Non-pigmented ciliary epithelial cell (primary cell): ENCODE results near the gene OAS1.
"Not testable (repeated sequence)": the region's sequence is repeated elsewhere in the genome, so short reads cannot be mapped to it uniquely, and the experiment has no call there.

Source experiments
- DNase-seq: peaks from one replicate; pipeline ENCODE4 v3.0.0-alpha.2; 2010; ENCODE audit warnings: low read depth

The OAS1 gene

DNA sequence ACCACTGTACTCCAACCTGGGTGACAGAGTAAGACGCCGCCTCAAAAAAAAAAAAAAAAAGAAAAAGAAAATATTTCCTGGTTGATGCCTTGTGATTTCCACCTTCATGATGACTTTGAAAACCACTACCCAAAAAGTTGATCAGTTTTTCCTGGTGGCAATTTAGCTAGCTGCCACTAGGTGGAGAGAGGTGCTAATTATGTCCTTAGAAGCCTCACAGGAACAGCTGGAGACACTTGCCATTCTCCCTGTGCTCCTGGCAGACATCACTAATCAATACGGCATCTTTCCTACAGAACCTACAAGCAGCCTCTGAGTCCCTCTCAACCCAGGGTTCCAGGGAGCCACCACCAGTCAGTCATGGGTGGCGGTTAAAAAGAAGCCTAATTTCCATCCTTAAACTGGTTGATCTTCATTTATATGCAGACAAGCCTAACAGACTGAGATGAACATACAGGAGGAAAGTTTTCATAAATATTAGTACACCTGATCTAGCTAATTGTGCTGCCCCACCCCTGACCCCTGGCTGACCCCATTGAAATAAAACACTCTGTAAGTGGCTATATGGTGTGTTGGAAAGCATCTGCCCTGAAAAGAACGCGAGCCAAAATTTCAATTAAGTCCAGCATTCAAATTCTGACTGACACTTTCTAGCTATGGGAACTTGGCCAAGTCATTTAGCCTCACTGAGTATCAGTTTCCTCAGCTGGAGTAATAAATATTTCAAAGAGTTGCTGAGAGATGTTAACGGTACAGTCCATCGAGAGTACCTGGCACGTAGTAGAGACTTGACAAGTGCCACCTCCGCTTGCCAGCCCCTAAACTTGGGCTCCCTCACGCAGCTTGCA is 6.2 kb upstream of the OAS1 start:
- no peak for DNase-seq

DNA sequence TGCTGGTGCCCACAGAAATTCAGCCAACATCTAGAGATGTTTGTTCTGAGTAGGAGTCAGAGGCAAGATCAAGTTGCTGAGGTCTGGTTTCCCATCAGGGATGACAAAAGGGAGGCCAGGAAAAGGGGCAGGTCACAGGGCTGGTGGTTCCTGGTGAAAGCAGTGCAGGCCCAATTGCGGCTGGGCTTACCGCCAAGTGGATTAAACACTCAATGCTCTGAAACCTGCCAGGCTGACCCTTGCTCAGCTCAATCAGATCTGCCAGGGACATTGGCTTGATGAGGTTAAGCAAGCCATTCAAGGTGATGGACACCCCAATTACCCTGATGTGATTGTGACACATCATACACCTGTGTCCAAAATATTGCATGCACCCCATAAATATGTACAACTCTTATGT is 5.5 kb upstream of the OAS1 start:
- DNase-seq: no peak

DNA sequence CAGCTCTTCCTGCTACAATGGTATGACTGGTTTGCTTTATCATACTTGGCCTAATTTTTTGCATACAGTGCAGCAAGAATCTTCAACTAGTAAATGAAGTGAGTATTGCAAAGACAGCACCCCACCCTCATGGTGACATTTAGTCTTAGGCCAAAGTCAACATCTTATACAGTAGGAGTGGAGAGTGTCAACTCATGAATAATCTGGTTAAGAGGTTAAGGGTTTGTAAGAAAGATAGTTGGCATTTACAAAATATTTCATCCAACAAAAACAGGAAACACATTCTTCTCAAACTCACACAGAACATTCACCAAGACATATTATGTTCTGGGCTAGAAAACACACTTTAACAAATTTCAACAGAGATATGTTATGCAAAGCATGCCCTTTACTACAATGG is 2.2 kb upstream of the OAS1 start:
- DNase-seq: no peak

DNA sequence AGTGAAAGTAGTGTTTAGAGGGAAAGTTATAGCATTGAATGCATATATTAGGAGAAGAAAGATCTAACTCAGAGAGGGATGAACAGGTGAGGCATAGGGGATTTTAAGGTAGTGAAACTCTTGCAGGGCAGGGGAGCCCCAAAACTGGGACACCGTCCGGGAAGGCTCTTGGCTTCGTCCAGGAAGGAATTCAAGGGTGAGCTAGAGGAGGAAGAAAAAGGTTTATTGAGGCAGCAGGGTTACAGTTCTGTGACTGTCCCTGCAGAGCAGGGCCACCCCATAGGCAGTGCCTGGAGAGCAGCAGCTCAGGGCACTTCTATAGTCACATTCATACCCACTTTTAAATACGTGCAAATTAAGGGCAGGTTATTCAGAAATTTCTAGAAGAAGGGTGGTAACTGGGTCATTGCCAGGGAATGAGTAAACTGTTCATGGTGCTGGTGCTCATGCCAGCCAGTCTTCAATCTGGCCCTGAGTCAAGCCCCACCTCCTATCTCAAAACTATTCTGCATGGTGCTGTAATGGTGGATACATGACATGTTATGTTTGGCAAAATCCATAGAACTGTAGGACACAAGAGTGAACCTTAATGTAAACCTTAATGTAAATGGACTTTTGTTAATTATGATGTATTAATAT is 1.2 kb upstream of the OAS1 start:
- no peak for DNase-seq

DNA sequence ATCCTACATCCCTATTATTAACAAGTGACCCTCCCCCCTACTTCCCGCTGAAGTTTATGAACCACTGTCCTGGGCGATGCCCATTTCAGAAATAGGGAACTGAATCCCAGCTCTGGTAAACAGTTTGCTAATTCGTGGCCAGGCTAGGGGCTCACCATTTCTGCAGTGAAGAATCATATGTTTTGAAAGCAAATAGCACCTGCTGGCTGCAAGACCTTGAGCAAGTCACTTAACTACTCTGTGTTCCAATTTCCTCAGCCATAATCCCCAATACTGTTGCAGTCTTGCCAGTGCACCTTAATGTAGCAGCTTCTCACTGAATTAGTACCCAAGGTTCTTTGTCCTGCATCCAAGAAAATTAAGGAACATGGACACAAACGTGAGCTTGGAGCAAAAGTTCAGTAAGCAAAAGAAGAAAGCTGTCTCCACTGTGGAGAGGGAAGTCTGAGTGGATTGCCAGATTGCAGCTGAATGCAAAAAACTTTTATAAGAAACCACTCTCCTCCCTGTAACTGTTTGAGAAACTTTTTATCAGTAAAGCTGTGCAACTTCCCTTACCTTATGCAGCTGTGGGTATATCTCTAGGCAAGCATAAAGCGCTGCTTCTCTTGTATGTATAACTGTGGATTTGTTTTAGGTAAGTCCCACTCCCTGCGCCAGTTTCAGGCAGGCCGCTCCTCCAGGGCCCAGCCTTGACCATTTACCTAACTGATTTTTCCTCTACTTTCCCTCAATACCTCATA is 824 bp downstream of the OAS1 start:
- DNase-seq: no peak

DNA sequence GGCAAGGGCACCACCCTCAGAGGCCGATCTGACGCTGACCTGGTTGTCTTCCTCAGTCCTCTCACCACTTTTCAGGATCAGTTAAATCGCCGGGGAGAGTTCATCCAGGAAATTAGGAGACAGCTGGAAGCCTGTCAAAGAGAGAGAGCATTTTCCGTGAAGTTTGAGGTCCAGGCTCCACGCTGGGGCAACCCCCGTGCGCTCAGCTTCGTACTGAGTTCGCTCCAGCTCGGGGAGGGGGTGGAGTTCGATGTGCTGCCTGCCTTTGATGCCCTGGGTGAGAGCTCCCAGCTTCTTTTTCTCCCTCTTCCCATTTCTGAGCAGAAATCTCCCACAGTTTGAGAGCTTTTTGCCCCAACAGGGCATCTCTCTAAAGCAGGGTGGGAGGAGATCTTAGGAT is 1.8 kb downstream of the OAS1 start:
- no peak for DNase-seq

GRCh38 chr12:112909693-112910092 is 2.9 kb downstream of the OAS1 start:
- no peak for DNase-seq

- no peak for DNase-seq
These were observed 6.4 kb downstream of the OAS1 start for GRCh38 chr12:112913038-112913688.

- not testable (repeated sequence) for DNase-seq
These were observed 7.1 kb downstream of the OAS1 start for GRCh38 chr12:112913888-112914287.

DNA sequence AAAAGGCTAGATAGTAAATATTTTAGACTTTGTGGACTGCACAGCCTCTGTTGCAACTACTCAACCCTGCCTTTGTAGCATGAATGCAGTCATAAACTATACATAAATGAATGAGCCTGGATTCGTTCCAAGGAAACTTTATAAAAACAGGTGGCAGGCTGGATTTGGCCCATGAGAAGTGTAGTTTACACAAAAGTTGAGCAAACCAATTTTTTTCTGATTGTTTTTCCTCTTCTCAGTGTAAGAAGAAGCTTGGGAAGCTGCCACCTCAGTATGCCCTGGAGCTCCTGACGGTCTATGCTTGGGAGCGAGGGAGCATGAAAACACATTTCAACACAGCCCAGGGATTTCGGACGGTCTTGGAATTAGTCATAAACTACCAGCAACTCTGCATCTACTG is 9.5 kb downstream of the OAS1 start:
- DNase-seq: no peak

DNA sequence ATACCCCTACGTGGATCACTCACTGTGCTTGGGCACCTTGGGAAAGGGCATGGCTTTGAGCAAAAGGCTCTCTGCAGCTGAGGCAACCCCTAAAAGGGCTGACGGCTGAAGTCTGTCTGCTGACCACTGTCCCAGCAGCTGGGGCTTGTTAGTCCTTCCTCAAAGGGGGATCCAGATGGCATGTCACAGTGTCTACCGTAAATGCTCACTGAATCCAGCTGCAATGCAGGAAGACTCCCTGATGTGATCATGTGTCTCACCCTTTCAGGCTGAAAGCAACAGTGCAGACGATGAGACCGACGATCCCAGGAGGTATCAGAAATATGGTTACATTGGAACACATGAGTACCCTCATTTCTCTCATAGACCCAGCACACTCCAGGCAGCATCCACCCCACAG is 12.4 kb downstream of the OAS1 start:
- DNase-seq: no peak

- no peak for DNase-seq
These were observed 18.2 kb downstream of the OAS1 start for GRCh38 chr12:112924986-112925385.

GRCh38 chr12:112926416-112927033 is 19.8 kb downstream of the OAS1 start:
- not testable (repeated sequence) for DNase-seq

DNA sequence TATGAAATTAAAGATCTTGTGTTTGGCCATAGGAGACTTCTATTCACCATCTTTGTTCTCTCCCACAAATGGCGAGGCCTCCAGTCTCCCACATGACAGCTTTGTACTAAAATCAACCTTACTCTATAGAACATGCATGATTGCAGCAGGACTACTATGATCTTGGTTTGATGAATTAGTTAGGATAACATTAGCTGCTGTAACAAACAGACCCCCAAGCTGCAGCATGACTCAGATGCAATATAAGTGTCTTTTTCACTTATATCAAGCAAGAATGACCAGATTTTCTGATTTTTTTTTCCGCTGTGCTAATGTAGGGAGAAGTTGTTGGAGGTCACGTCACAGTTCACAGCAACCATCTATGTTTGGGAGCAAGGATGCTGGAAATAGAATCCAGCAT is 20.7 kb downstream of the OAS1 start:
- DNase-seq: no peak

DNA sequence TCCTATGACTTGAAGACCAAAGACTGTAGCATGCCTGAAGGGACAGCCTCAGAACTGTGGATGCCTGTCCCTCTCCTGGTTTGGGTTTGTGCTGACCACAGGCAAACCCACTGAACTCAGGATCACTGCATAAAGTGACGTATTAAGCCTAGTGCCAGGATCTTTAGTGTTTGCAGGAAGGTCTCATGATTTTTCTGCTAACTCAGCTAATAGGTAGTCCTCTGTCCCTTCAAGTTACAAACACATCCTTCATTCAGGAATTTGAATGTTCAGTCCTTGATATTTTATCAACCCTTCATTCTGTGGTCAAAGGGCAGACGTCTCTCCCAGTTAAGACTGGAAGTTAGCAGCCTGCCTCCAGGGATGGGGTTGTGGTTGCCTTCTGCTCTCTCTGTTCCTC is 21.2 kb downstream of the OAS1 start:
- DNase-seq: no peak

DNA sequence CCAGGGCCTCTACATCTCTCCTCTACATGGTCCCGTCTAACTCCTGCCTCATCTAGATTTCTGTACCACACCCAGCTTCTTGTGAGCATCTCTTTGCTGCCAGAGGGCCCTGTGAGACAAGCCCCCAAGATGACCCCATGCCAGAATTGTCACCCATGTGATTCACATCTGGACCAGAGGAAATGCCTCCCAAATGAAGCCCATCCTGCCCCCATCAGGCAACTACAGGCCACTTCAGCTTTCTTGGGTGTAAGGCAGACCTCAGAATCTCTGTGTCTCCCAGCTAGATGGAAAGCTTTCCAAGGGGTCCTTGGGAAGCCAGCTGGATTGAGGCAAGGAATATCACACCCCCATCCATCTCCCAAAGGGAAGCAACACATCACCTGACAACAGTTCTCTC is 22.2 kb downstream of the OAS1 start:
- DNase-seq: no peak

DNA sequence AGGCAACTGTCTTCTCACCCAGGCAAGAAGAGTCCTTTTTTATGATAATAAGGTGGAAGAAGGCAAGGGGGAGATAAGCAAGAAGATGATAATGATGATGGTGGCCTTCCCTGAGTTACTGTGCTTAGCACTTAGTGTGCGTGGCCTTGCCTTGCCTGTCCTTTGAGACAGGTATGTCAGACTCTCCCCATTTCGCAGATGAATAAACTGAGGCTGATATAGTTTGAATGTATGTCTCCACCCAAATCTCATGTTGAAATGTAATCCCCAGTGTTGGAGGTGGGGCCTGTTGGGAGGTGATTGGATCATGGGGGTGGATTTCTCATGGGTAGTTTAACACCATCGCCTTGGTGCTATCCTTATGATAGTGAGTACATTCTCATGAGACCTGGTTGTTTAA is 23.0 kb downstream of the OAS1 start:
- DNase-seq: no peak

DNA sequence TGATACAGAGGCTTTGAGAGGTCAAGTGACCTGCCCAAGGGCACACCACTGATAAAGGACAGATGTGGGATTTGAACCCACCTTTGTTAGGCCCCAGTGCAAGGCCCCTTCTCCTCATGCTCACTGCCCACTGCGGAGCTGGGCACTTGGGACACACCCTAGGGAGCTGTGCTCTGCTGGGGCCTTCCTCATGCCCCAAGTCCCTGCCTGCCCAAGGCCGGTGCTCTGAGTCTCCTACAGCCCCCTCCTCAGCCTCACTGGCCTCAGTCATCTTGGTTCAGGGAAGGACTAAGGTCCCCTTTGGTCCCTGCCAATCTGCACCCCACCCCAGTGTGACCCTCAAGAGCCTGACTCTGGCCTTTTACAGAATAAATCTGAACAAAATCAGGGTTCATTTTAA is 23.6 kb downstream of the OAS1 start:
- no peak for DNase-seq

- DNase-seq: no peak
These were observed 25.8 kb downstream of the OAS1 start for GRCh38 chr12:112932485-112933128.

DNA sequence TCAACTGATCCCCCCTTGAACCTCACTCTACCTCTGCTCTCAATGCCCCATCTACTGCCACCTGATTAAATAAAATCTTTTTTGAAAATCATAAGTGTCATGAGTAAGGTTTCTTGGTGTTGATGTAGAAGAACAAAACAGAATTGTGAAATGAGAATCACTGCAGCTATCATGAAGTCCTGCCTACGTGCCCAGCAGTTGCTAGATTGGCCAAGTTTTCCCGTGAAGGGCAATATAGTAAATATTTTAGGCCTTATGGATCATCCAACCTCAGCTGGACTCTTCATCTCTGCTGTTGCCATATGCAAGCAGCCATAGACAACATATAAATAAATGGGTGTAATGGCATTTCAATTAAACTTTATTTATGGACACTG is 26.4 kb downstream of the OAS1 start:
- no peak for DNase-seq

DNA sequence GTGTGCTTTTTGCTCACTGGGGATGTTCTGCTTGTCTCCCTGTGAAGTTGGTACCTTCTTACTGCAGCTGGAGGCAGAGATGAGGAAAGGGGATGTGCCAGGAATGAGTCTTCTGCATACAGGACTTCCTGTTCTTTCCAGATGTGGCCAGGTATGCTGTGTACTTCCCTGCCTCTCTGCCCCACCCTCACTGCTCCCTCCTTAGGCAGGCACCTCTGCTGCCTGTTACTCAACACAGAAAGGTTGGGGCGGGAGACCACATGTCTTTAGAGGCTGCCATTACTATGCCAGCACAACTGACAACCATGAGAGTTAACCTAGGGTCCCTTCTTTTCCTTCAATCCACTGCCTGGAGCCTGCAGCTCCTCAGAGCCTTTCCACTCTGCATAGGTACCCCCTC is 29.5 kb downstream of the OAS1 start:
- DNase-seq: no peak

- no peak for DNase-seq
These were observed 30.2 kb downstream of the OAS1 start for GRCh38 chr12:112936927-112937326.
